Sciatic nerve (tissue), 2 donors: ENCODE measurements around the gene GLIS1. TPM values are rescaled to one million over a fixed set of nuclear protein-coding genes. Genes with fewer than 3 reads are reported as not detected.

Source experiments
- ATAC-seq: fragments of 200-7000 bp; cut with Tn5 transposase; one replicate; pipeline ENCODE4 v1.9.1; 2020; ENCODE audit warnings: mild to moderate bottlenecking, moderate library complexity
- DNase-seq: peaks from one replicate; pipeline ENCODE4 v3.0.0-alpha.2; 2020; ENCODE audit warnings: low spot score
- intact Hi-C: fragments of 100-400 bp; cut with DNase I; formaldehyde crosslinking; loops from one replicate; pipeline ENCODE4 v1.14.2; 2022
- total RNA-seq: library from RNA; stranded (reverse); fragmentation: NEBNext Ultra II Directional; extraction: Animal tissue kit (Norgen Biotek cat#: 25700); gene quantifications from one replicate; pipeline ENCODE4 v1.2.1, GENCODE V29; 2021
- donor health status: DM: no; HTN: no; CAD: no.
- donor health status: DM: no; HTN: no; CAD: no.

Gene GLIS1
- total RNA-seq, 1 donor from 2014 or later = 0.98 TPM

DNA sequence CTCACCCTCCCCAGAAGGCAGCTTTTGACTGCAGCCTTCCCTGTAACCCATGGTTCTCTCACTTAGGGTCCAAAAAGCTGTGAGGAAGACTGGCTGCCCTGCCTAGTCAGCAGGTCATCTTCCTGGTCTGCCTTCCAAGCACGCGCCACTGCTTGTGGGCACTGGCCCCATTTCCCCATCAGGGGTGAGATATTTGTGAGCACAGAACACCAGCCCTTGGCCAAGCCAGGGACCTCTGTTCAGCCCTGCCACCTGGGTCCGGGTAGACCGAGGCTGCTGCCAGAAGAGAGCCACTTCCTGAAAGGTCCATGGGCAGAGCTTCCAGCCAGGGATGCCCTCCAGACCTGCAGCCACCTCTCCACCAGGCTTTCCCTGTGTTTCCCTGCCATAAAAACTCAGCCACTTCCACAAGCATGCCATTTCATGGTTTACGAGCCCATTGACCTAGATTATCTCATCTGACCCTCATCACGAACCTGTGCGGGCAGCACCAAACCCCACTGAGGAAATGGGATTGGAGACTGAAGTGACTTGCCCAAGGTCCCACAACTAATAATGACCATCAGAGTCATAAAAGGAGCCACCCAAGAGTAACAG is 40.5 kb downstream of the GLIS1 start:
- ATAC-seq (no peak), DNase-seq (no peak)
- intact Hi-C loops = no loop called here

DNA sequence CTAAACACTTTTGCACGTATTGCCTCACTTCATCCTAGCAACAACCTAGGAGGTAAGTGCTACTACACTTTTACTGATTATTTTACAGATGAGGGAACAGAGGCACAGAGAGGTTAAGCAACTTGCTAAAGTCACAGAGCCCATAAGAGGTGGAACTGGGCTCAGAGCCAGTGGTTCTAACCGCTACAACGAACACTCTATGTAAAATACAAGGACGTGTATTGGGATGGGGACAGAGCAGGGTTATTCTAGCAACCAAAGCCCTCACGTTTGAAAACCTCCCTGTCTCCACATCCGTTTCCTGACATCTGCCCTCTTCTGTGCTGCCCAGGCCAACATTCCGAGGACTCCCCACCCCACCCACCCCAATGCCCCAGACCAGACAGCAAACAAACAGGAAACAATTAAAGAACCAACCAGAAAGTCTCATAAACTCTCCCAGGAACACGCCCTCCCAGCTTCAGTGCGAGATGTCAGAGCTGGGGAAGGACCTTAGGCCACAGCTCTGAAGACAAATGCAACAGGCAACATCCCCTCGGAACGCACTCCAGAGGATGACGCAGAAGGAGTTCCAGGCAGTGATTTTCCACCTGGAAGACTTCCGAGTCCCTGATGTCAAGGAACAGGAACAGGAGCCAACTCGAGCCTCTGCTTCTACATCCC is 41.1 kb downstream of the GLIS1 start:
- DNase-seq = no peak
- ATAC-seq = peak; percentile 58
- intact Hi-C loops = no loop called here

DNA sequence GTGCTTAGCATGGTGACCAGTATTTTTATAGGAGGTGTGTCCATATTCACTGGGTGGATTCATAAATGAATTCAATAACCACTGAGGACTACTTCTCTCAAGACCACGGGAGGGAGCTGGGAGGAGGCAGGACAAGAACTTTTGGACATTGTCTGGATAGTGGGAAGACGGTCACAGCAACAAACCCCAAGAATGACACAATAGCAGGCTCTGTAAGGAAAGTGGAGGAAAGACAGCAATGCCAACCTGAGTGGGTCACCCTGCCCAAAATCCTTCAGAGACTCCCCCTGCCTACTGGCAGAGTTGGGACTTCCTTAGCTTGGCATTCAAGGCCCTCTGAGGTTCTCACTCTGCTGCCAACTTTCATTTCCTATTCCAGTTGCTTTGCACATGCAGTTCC is 42.0 kb downstream of the GLIS1 start:
- no peak for ATAC-seq
- no peak for DNase-seq
- intact Hi-C loops = no loop called here

DNA sequence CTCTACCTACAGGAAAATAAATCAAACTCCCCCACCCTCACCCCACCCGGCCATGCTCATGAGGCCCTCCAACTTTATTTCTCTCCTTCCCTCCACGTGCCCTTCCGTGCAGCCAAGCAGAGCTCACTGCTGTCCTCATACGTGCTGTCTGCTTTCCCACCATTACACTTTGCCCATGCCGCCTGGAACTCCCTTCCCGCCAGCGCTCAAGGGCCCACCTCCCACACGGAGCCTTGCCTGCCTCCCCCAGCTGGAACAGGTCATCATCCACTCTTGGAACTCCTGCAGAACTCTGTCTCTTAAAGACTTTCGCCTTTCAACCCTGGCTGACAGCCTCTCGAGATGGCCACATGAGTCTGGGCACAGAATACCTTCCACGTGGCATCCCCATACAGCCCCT is 42.4 kb downstream of the GLIS1 start:
- intact Hi-C loops = no loop called here
- no peak for ATAC-seq
- no peak for DNase-seq

DNA sequence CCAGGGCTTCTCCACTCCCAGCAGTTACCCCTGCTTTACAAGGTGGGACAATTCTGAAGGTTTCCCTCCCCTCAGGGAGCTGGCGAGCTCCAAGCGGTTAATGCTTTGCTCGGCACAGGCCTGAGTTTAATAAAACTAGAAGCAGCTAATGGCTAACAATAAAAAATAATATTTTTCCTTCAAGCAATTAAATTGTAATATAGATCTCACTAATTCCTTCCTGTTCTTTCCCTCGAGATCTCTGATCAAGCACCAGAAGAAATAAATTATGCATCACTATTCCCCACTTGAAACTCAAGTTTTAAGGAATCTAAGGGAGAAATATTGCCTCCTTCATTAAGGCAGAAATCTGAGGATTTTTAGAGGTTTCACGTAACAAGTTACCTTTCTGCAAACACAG is 42.9 kb downstream of the GLIS1 start:
- ATAC-seq (no peak), DNase-seq (no peak)
- intact Hi-C loops = no loop called here

DNA sequence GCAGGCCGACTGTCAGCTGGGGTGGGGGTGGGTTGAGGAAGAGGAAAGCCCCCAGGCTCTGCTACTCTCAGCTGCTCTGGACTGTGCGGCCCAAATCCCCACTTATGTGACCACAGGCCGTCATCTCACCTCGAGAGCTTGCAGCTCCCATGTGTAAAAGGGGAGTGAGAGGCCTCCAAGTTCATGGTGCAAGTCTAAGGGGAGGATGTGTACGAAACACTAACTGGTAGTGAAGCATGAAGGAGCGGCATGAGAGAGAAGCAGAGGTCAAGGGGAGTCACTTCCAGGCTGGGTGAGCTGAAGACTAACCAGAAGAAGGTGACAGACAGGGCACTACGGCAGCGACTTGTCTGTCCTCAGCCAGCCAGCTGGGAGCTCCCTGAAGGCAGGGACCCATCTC is 43.8 kb downstream of the GLIS1 start:
- DNase-seq = no peak
- intact Hi-C loops = no loop called here
- ATAC-seq = no peak

DNA sequence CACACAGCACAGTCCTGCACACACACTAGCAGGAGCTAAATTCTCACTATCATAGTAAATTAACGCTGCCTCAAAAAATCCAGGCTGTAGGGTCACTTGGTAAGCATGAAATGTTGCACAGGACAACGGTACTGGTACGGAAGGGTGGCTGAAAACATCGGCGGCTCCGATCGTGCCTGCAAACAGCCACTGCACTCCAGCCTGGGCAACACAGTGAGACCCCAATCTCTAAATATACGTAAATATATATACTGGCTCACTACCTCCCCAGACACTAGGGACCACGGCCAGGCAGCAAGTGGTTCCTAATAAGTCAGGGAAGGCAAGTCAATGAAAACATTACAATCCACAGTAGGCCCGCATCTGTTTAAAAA is 44.3 kb downstream of the GLIS1 start:
- ATAC-seq = no peak
- intact Hi-C loops = no loop called here
- DNase-seq = no peak

DNA sequence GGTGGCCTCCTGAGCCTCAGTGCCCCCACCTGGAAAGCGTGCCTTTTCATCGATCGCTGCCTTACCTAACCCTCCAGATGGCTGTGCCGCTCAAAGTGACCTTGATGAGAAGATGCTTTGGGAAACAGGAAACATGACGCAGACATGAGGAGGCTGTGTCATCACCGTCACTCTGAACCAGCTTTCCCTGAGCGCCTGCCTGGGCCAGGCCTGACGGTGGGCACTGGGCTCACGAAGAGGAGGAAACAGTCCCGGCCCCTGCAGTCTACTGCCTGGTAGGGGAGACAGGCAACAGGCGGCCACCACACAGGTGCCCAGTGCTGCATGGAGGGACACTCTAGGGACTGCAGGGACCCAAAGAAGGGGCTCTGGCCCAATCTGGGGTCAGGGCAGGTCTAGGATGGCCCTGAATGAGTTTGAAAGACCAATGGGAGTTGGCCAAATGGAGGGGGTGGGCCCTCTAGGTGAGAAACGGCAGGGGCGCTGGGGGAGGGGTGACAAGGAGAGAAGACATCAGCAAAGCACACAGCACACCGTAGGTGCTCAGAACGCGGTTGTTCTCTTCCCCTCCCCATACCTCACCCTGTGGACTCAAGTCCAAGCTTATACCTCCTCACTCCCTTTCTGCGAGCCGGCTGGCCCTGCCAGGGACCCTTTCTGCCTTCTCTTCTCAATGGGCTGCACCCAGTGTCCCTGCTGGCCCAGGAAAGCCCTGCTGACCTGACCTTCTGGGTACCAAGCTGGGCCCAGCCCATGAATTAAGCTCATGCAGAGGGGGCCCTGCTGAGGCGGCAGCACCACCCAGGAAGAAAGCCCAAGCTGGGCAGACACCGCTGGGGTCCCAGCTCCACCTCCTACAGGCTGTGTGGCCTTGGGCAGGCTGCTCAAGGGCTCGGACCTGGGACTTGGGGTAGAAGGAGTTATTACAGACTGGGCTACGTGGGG is 44.9 kb downstream of the GLIS1 start:
- DNase-seq (no peak), ATAC-seq (no peak)
- intact Hi-C loops = no loop called here

DNA sequence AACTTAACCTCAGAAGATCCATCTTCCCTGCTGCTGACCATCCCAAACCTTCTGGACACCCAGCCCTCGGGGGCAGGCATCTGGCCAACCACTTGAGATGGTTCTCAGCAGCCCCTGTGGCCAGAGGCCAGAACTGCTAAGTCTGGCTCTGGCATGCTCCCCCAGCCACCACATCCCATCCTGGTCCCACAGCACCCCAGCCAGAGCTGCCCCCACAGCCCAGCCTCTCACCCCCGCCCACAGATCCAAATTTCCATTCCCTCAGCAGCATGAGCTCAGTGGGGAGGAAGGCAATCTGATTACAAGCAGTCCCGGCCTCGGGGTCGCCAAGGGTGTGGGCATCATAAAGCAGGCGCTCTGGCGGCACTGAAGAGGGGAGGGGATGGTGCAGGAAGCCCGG is 45.6 kb downstream of the GLIS1 start:
- ATAC-seq = no peak
- no peak for DNase-seq
- intact Hi-C loops = no loop called here

DNA sequence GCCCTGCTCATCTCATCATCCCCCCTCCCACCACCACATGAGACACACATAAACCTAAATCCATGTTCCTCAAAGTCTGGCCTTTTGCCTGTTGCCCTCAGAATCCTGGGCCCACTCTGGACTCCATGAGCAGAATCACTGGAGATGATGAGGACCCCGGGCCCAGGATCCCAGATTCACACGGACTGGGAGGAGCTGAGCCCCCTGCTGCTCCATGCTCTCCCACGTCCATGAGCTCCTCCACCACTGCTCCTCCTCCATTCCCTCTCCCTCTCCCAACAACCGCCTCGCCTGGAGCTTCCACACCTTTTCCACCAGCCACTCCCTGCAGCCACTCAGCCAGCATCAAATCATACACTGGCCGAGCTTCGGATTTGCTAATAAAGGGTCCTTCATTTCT is 47.6 kb downstream of the GLIS1 start:
- no peak for ATAC-seq
- no peak for DNase-seq
- intact Hi-C loops = no loop called here

DNA sequence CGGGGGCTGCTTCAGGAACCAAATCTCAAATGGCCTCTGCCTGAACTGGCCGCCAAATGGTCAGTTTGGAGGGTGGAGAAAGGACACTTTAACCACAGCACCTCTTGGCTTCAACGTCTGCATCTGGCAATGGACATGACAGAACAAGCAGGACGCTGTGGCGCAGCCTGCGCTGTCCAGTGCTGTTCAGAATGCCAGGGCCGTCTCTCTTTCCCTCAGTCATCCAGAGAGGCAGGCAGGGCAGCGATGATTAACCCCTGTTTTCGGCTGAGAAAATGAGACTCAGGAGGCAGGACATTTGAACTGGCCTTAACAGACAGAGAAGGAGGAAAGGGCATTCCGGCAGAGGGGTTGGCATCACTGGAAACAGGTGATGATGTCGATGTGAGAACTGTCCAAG is 48.6 kb downstream of the GLIS1 start:
- no peak for ATAC-seq
- DNase-seq = no peak
- intact Hi-C loops = no loop called here

DNA sequence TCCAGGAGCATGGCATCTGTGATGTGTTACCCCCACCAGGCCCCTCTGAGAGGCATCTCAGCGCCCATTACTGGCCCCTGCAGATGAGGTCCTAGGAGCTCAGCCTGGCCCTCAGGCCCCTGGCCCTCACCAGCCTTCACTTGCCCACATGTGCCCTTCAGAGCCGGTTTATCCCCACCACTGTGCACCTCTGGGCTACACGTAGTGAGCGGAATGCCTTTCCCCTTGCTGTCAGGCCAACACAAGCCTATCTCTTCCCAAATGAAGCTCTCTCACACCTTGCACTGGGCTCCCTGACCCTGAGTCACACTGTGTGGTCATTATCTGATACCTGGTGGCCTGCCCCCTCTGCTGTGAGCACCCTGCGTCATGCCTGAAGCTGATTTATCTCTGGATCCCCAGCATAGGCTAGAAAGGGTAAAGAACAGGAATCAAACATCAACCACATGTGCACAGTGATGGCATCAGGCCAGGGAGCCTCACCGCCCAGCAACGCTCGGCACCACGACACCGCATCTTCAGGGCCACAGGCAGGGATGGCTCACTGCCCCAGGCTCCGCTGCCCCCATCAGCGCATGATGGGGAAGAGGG is 49.1 kb downstream of the GLIS1 start:
- no peak for ATAC-seq
- intact Hi-C loops = no loop called here
- no peak for DNase-seq

DNA sequence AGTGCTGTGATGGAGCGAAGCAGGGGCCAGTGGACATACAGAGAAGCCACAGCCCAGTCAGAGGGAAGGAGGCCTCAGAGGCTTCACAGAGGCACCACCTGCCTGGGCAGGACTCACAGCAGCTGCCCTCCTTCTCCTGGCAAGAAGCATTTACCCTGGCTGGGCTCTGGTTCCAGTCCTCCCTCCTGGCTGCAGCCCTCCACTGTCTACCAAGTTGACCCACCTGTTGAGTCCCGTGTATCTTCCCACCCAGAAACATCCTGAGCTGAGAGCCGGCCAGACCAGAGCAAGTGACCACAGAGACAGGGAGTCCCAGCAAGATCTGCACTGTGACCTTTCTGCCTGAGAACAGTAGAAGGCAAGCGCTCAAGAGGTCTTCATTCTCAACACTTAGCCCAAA is 49.7 kb downstream of the GLIS1 start:
- intact Hi-C loops = no loop called here
- ATAC-seq (no peak), DNase-seq (no peak)

DNA sequence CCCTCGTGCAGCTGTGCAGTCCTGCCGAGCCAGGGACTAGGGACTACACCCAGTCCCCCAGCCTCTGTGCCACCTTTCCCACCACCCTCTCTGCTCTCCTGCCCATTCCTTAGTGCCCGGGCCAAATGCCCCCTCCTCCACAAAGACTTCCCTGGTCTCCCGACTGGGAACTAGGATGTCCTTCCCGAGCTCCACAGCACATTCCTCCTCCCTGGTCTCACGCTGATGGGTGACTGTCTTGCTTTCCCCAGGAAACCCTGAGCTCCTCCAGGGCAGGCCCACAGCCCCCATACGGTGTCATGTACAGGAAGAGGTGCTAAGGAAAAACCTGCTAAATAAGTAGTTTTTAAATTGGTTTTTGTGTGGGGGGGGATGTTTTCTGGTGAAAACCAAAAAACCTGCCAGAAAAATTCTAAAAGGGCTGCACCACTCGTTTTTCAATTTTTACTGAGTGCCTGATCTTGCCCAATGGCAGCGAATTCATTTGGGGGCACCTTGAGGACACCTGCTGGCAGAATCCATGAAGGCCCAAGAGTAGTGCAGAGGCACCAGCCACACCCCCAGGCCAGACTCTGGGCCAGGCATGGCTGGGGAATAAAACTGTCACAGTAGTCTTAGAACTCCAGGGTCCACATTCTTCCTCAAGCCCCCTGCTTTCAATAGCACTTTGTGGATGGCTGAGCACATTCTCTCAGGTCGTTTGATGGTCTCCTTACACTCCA is 50.4 kb downstream of the GLIS1 start:
- no peak for ATAC-seq
- DNase-seq = no peak

DNA sequence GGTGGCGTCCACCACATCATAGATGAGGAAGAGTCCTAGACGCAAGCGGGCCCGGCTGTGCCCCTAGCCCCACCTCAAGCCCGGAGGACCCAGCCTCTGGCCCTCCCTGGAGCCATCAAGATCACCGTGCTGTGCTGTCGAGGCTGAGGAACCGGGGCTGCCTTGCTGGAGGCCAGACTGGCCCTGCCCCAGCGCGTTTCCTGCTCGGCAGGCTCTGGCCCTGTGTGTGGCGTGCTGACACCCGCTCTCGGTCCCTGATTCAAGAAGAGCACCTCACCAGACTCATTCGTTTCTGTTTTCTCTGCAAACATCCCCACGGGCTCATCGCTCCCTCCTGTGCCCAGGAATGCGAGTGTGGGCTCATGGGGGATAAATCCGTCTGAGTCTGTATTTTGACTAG is 51.1 kb downstream of the GLIS1 start:
- intact Hi-C loops = no loop called here

More for the DNA sequence above, 50.4 kb downstream of the GLIS1 start:
- intact Hi-C loops = no loop called here

DNA sequence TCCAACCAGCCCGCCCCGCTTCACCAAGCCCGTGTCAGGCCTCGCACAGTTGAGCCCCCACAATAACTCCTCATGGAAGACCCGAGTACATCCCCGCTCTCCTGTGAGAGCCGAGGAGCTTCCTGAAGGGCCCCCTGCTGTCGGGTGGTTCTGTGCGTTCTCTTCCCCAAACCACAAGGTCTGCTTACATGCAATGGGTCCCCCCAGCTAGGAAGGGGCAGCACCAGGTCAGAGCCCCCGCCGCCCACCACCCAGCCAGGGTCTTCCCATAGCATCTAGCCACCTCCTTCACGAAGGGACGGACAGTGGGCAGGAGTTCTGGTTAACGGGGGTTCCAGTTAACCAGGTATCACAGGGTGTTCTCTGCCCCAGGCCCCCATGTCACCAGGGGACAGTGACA is 51.5 kb downstream of the GLIS1 start:
- no peak for DNase-seq
- no peak for ATAC-seq
- intact Hi-C loops = no loop called here

More for the DNA sequence above, 51.1 kb downstream of the GLIS1 start:
- DNase-seq = no peak
- no peak for ATAC-seq

DNA sequence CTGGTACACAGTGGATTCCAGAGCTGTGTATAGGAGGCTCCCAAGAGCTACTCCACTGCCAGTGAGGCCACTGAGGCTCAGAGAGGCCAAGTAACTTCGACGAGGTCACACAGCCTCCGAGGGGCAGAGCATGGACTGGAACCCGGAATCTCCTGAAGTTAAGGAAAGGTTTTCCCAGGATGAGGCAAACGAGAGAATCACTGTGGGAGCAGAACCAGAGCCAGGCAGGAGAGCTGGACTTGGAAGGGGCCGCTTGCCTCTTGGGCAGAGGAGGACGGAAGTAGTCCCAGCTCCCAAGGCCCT is 52.0 kb downstream of the GLIS1 start:
- ATAC-seq (no peak), DNase-seq (no peak)
- intact Hi-C loops = no loop called here

DNA sequence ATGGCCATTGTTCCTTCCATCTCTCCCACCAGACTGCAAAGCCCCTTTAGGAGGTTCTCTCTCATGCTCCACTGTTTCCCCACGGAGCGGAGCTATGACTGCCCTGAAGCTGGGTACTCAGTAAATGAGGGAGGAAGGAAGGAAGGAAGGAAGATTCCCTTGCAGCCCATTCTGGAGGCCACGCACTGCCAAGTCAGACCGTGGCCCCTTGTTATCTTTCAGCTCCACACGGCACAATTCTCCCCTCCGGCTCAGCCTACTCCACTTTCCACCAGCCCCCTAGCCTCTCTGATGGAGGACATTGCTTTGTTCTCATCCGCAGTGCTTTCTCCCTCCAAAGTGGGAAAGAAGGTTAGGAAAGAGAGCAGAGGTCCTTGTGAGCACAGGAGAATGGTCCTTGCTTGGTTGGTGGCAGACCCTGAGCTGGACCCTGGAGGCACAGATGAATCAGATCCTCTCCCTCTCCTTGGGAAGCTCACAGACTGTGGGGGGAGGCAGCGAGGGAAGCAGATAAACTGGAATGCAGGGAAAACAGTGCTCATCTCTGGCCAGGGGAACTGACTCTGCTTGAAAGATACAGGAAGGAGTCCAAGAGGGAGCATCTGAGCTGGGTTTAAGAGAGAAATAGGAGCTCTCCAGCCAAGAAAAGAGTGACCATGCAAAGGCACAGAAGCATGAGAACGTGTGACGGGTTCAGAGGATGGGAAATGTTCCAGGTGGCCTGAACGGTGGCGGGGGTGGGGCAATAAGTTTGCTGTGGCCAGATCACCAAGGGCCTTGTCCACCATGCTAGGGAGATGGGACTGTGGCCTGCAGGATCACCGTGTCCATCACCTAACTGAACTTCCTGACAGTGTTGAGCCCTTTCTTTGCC is 52.6 kb downstream of the GLIS1 start:
- no peak for ATAC-seq
- no peak for DNase-seq
- intact Hi-C loops = no loop called here
